ENCODE results near the gene ALOX15.
"Not testable (repeated sequence)": the region's sequence is repeated elsewhere in the genome, so short reads cannot be mapped to it uniquely, and the experiment has no call there.

ALOX15 gene

GRCh38 chr17:4598776-4599504 is 42.5 kb downstream of the ALOX15 start:
- DNase-seq (no peak), ATAC-seq (no peak)
- peaks cover 3% of the 10 kb centered on the region for H3K4me1 Mint-ChIP-seq
- H3K27me3 Mint-ChIP-seq = no peaks in the 10 kb centered on the region
- no peak overlapping the region for H3K27ac Mint-ChIP-seq
- H3K4me3 Mint-ChIP-seq = no peak overlapping the region
- no peaks in the 10 kb centered on the region for H3K36me3 Mint-ChIP-seq (ENCODE audit: low read depth)
- H3K9me3 Mint-ChIP-seq = no peaks in the 10 kb centered on the region

- no peak overlapping the region for H3K4me3 Mint-ChIP-seq
- peaks cover 3% of the 10 kb centered on the region for H3K4me1 Mint-ChIP-seq
- DNase-seq (no peak), ATAC-seq (no peak)
- H3K9me3 Mint-ChIP-seq = no peaks in the 10 kb centered on the region
- H3K36me3 Mint-ChIP-seq (ENCODE audit: low read depth) = no peaks in the 10 kb centered on the region
- no peak overlapping the region for H3K27ac Mint-ChIP-seq
- no peaks in the 10 kb centered on the region for H3K27me3 Mint-ChIP-seq
These were observed 43.5 kb downstream of the ALOX15 start for GRCh38 chr17:4597975-4598374.

- Mint-ChIP-seq H3K4me3 (no peak overlapping the region), H3K36me3 (ENCODE audit: low read depth) (no peaks in the 10 kb centered on the region), H3K4me1 (peaks cover 3% of the 10 kb centered on the region), H3K27me3 (peaks cover 1% of the 10 kb centered on the region), H3K9me3 (no peaks in the 10 kb centered on the region), H3K27ac (no peak overlapping the region)
- ATAC-seq (no peak), DNase-seq (no peak)
These were observed 44.7 kb downstream of the ALOX15 start for GRCh38 chr17:4596636-4597380.

- not testable (repeated sequence) for H3K27ac Mint-ChIP-seq; H3K9me3 Mint-ChIP-seq; ATAC-seq; H3K4me3 Mint-ChIP-seq; H3K36me3 Mint-ChIP-seq (ENCODE audit: low read depth); H3K27me3 Mint-ChIP-seq; H3K4me1 Mint-ChIP-seq; DNase-seq
These were observed 45.7 kb downstream of the ALOX15 start for GRCh38 chr17:4595685-4596342.

GRCh38 chr17:4594931-4595684 is 46.4 kb downstream of the ALOX15 start:
- H3K36me3 Mint-ChIP-seq (ENCODE audit: low read depth) = no peaks in the 10 kb centered on the region
- DNase-seq (peak; percentile 53), ATAC-seq (peak; percentile 51)
- no peak overlapping the region for H3K4me3 Mint-ChIP-seq
- no peak overlapping the region for H3K27ac Mint-ChIP-seq
- peaks cover 6% of the 10 kb centered on the region for H3K27me3 Mint-ChIP-seq
- no peaks in the 10 kb centered on the region for H3K9me3 Mint-ChIP-seq
- peaks cover 3% of the 10 kb centered on the region for H3K4me1 Mint-ChIP-seq

GRCh38 chr17:4594406-4594805 is 47.1 kb downstream of the ALOX15 start:
- ATAC-seq (no peak), DNase-seq (no peak)
- H3K4me3 Mint-ChIP-seq = no peak overlapping the region
- peaks cover 6% of the 10 kb centered on the region for H3K27me3 Mint-ChIP-seq
- peaks cover 3% of the 10 kb centered on the region for H3K4me1 Mint-ChIP-seq
- H3K36me3 Mint-ChIP-seq (ENCODE audit: low read depth) = no peaks in the 10 kb centered on the region
- H3K27ac Mint-ChIP-seq = no peak overlapping the region
- H3K9me3 Mint-ChIP-seq = no peaks in the 10 kb centered on the region

GRCh38 chr17:4593021-4593421 is 48.5 kb downstream of the ALOX15 start:
- Mint-ChIP-seq H3K27ac (no peak overlapping the region), H3K4me3 (no peak overlapping the region), H3K4me1 (peaks cover 4% of the 10 kb centered on the region), H3K9me3 (no peaks in the 10 kb centered on the region), H3K27me3 (peaks cover 6% of the 10 kb centered on the region), H3K36me3 (ENCODE audit: low read depth) (no peaks in the 10 kb centered on the region)
- DNase-seq (no peak), ATAC-seq (no peak)

- H3K4me1 Mint-ChIP-seq = peaks cover 4% of the 10 kb centered on the region
- no peaks in the 10 kb centered on the region for H3K36me3 Mint-ChIP-seq (ENCODE audit: low read depth)
- ATAC-seq (no peak), DNase-seq (no peak)
- no peak overlapping the region for H3K27ac Mint-ChIP-seq
- H3K9me3 Mint-ChIP-seq = no peaks in the 10 kb centered on the region
- peaks cover 6% of the 10 kb centered on the region for H3K27me3 Mint-ChIP-seq
- no peak overlapping the region for H3K4me3 Mint-ChIP-seq
These were observed 49.1 kb downstream of the ALOX15 start for GRCh38 chr17:4592240-4593005.

- no peak for ATAC-seq
- peaks cover 4% of the 10 kb centered on the region for H3K4me1 Mint-ChIP-seq
- H3K36me3 Mint-ChIP-seq (ENCODE audit: low read depth) = no peaks in the 10 kb centered on the region
- H3K27ac Mint-ChIP-seq = no peak overlapping the region
- no peaks in the 10 kb centered on the region for H3K9me3 Mint-ChIP-seq
- H3K4me3 Mint-ChIP-seq = no peak overlapping the region
- DNase-seq = no peak
- H3K27me3 Mint-ChIP-seq = peaks cover 8% of the 10 kb centered on the region
These were observed 49.9 kb downstream of the ALOX15 start for GRCh38 chr17:4591529-4591928.

- peaks cover 4% of the 10 kb centered on the region for H3K4me1 Mint-ChIP-seq
- H3K4me3 Mint-ChIP-seq = no peak overlapping the region
- H3K27ac Mint-ChIP-seq = no peak overlapping the region
- no peaks in the 10 kb centered on the region for H3K36me3 Mint-ChIP-seq (ENCODE audit: low read depth)
- H3K27me3 Mint-ChIP-seq = peaks cover 12% of the 10 kb centered on the region
- ATAC-seq (no peak), DNase-seq (no peak)
- no peaks in the 10 kb centered on the region for H3K9me3 Mint-ChIP-seq
These were observed 50.5 kb downstream of the ALOX15 start for GRCh38 chr17:4590981-4591453.

- peaks cover 19% of the 10 kb centered on the region for H3K27me3 Mint-ChIP-seq
- ATAC-seq; H3K9me3 Mint-ChIP-seq; H3K27ac Mint-ChIP-seq; H3K4me3 Mint-ChIP-seq; H3K4me1 Mint-ChIP-seq; DNase-seq; H3K36me3 Mint-ChIP-seq (ENCODE audit: low read depth): not testable (repeated sequence)
These were observed 51.4 kb downstream of the ALOX15 start for GRCh38 chr17:4590042-4590441.

- Mint-ChIP-seq H3K36me3 (ENCODE audit: low read depth) (no peaks in the 10 kb centered on the region), H3K27me3 (peaks cover 19% of the 10 kb centered on the region), H3K4me1 (peaks cover 1% of the 10 kb centered on the region), H3K4me3 (no peak overlapping the region), H3K27ac (no peak overlapping the region), H3K9me3 (no peaks in the 10 kb centered on the region)
- ATAC-seq (no peak), DNase-seq (no peak)
These were observed 52.4 kb downstream of the ALOX15 start for GRCh38 chr17:4588898-4589625.

- Mint-ChIP-seq H3K27me3 (peaks cover 25% of the 10 kb centered on the region), H3K4me3 (no peak overlapping the region), H3K9me3 (no peaks in the 10 kb centered on the region), H3K27ac (peak overlapping the region; percentile 11), H3K36me3 (ENCODE audit: low read depth) (no peaks in the 10 kb centered on the region), H3K4me1 (peaks cover 7% of the 10 kb centered on the region)
- no peak for ATAC-seq
- no peak for DNase-seq
These were observed 53.1 kb downstream of the ALOX15 start for GRCh38 chr17:4588391-4588790.
